Skin epidermis (tissue), 12 donors: ENCODE results near the gene TYRO3.

ENCODE experiments used
- H3K27ac ChIP-seq, 21 experiments: fragments of 200-600 bp; sonication (generic) in 11 of 21; one replicate each; pipeline ENCODE4 v1.5.0; 2020; ENCODE audit warnings: mild to moderate bottlenecking in 3 of 21, inconsistent platforms in 2 of 21, moderate library complexity in 2 of 21
- H3K4me3 ChIP-seq, 7 experiments: fragments of 200-600 bp; sonication (generic) in 2 of 7; one replicate each; pipeline ENCODE4 v1.5.0; 2020; ENCODE audit warnings: inconsistent platforms in 2 of 7, mild to moderate bottlenecking in 2 of 7, moderate library complexity in 1 of 7

The TYRO3 gene

DNA sequence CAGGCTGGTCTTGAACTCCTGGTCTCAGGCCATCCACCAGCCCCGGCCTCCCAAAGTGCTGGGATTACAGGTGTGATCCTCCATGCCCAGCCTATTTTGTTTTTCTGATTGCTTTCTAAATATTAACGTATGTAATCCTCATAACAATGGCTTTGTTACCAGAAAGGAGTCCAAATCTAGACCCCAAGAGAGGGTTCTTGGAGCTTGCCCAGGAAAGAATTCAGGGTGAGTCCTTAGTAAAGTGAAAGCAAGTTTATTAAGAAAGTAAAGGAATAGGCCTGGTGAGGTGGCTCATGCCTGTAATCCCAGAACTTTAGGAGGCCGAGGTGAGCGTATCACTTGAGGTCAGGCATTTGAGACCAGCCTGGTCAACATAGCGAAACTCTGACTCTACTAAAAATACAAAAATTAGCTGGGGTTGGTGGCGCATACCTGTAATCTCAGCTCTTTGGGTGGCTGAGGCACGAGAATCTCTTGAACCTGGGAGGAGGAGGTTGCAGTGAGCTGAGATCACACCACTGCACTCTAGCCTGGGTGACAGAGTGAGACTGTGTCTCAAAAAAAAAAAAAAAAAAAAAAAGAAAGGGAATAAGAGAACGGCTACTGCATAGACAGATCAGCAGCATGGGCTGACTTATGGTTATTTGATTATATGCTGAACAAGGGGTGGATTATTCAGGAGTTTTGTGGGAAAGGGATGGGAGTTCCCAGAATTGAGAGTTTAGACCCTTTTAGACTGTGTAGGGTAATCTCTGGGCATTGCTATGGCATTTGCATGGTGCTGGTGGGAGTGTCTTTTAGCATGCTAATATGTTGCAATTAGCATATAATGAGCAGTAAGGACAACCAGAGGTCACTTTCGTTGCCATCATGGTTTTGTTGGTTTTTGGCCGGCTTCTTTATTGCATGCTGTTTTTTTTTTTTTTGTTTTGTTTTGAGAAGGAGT lies 36.1 kb downstream of the TYRO3 start:
- H3K27ac ChIP-seq = no peak overlapping the region
- no peak overlapping the region for H3K4me3 ChIP-seq

DNA sequence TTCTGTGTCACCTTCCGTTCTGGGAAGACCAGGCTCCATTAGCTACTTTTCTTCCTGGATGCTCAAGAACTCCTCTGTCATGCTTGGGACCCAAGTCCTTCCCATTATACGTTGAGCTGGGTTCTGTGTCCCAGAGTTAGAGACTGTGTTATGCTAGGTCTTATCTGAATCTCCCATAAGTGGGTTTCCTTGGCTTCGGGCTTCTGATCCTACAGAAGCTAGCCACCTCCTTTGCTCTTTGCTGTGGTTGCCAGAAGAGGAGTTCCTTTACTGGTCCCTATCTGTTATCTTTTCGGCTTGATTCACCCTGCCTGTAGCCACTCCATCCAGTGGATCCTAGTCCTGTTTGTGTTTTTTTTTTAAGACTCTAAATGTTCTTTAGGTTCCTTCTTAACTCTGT lies 38.0 kb downstream of the TYRO3 start:
- H3K27ac ChIP-seq = no peak overlapping the region
- H3K4me3 ChIP-seq = no peak overlapping the region

DNA sequence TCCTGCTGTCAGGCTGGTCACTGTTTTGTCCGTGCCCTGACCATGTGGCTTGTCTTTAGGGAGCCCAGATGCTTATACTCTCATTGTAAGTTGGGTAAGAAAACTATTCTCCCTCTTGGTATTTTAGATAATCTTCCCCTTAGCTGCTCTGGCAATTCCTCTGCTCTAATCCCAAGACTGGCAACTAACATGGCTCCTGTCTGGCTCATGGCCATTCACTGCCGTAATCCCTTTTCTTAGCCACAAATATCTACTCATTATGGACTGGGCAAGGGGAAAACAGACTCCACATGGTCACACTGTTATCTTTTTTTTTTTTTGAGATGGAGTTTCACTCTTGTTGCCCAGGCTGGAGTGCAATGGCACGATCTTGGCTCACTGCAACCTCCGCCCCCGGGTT lies 38.8 kb downstream of the TYRO3 start:
- Histone ChIP-seq H3K27ac (no peak overlapping the region), H3K4me3 (no peak overlapping the region)

DNA sequence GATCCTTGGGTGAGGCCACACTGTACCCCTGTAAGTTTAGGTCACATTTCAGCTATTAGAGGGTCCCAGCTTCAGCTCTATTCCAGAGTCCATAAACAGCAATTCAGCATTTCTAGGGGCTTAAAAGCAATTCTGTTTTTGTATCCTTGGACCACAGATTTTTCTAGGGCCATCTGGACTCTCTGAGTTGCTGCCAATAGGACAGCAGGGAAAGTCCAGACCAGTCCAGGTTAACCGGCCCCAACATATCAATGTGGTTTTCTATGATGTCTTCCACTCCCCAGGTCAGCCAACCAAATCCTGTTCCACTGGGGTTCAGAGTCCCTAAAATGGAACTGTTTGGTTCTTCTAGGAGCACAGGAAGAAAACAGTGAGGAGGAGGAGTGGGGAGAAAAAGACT lies 40.0 kb downstream of the TYRO3 start:
- no peak overlapping the region for H3K4me3 ChIP-seq
- H3K27ac ChIP-seq = no peak overlapping the region

DNA sequence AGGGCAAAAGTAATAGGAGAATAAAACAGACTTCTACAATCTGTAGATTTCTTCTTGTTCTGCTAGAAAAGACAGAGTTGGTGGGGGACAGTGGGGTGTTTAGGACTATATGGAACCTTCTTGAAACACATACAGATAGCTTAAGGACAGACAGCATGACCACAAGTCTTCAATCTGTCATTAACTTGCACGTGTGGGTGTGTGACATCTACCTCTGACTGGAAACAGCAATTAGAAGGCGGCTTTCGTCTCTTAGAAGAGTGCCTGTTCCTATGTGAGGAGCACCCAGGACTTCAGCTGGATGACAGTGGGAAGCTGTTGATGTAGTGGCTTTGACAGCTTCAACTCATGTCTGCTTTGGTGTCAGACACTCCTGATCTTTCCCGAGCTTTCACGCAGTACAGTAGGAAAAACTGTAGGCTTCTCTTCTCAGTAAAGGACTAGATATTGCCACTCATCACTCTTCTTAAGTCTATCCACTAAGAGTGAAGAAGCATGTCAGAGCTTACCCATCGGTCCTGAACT lies 44.5 kb downstream of the TYRO3 start:
- no peak overlapping the region for H3K4me3 ChIP-seq
- no peak overlapping the region for H3K27ac ChIP-seq

DNA sequence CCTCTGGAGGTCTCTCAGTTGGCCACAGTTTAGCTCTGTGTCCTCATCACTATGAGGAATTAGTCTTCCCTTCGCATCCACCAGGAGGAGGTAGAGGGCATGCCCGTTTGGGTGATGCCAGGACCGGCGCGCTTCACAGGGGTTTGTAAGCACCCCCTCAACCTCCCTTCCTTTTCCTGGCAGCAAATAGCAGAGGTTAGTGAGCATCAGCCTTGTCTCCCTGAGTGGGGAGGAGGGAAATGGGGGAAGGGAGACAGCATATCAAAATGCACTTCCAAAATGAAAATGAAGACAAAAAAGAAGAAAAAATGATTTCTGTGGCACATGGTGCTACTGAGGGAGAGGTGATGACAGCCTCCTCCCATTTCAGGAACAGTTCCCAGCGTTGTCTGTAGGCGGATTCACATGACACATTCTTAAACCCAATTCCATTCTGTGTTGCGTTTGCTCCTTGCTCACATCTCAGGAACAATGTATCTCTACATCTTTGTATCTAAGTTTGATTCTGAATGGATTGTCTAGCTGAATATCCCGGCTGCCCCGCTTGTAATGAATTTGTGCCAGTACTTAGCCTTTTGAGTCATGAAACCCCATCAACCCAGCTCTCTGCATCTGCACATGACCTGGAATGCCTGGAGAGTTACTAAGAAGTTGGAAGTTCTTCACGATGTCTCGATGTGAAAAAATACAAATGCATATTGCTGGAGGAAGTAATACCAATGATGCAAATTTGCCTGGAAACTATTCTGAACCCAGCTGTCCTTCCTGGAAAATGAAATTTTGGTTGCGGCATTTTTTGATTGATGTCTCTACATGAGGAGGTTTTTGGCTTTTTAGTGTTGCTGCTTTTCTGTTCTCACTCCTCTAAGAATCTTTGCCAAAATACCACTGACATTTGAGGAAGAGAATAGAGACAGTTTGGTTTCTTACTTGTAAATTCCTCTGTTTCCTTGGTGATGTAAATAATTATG lies 45.2 kb downstream of the TYRO3 start:
- H3K4me3 ChIP-seq = no peak overlapping the region

DNA sequence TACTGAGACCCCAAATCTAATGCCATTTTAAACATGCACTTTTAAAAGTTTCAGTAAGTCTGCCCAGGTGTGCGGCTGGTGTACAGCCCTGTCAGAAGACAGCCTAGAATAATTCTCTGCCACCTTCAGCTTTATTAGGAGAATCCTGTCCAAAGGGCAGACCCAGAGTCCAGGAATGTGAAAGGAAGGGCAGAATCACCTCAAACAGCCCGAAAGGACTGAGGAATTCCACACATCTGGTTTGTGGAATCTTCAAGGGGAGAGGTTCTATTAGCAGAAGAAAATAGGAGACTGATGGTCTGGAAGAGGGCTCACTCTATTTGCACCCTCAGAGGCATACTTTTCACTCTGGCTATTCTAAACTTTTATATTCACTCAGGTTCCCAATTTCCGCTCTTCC lies 46.6 kb downstream of the TYRO3 start:
- no peak overlapping the region for H3K4me3 ChIP-seq

More for the DNA sequence above, 45.2 kb downstream of the TYRO3 start:
- no peak overlapping the region for H3K27ac ChIP-seq

DNA sequence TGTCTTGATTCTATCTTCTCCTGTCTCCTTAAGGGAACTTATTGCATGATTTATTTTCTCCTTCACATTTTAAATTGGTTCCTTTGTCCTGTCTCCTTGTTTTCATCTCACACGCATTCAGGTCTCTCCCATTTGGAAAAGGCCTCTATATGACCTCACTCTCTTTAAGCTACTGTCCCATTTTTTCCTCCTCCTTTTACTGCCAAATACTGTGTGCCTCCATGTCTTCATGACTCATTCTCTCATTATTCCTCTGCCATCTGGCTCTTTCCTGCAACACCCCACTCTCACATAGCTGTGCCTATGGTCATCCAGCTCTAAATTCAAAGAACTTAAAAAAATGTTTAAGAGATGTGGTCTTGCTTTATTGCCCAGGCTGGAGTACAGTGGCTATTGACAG lies 48.0 kb downstream of the TYRO3 start:
- Histone ChIP-seq H3K4me3 (no peak overlapping the region), H3K27ac (no peak overlapping the region)

More for the DNA sequence above, 46.6 kb downstream of the TYRO3 start:
- no peak overlapping the region for H3K27ac ChIP-seq

DNA sequence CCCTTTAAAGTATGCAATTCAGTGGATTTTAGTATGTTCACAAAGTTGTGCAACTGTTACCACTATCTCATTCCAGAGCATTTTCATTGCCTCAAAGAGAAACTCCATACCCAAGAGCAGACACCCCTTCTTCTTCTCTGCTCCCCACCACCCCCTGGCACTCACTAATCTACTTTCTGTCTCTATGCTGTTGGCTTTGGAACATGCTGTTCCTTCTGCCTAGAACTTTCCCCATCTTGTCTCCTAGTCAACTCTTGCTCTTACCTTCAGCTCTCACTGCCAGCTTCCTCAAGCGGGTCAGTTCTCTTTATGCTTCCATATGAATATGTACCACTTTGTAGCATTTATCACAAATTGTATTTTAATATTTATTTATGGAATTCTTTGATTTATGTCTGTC lies 50.1 kb downstream of the TYRO3 start:
- Histone ChIP-seq H3K27ac (no peak overlapping the region), H3K4me3 (no peak overlapping the region)

DNA sequence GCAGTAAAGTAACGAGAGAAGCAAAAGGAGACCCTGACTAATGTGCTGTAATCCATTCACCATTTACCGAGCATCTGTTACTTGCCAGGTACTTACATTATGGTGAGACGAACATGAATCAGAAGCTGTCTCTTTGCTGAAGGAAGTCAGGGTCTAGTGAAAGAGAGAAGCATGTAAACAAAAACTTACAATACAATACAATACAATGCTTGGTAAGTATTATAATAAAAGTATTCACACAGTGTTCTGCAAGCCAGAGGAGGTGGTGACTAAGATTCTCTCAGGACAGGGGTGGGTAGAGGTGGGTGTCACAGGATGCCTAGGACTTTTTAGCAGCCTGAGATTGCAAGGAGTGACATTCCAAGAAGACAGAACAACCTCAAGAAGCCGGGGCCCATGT lies 51.0 kb downstream of the TYRO3 start:
- Histone ChIP-seq H3K27ac (no peak overlapping the region), H3K4me3 (no peak overlapping the region)

DNA sequence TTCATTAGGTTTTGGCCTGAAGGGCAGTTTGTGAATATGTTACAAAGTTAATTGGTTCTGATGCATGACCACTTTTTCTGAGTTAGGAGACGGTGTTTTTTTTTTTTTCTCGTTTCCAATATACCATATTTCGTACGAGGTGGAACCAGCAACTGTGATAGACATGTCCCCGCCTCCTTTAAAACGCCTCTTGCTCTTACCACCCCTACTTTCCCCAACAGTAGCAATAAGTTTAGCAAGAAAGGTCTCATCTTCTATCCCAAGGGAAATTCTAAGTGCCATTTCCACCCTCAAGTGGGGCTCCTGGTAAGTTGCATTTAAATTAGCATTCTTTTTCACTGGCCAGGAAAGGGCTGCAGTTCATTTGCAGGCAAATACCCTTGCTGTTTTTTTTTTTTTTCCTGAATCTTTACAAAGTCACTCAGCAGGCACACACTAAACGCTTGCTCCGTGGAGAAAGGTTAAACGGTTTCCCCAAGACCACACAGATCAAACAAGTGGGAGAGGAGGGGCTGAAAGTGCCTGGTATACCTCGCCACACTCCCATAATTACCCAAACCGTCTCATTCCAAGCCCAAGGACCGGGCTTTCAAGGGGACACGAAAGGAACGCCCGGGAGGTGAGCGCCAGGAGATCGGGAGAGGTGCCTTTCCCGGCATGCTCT lies 61.7 kb downstream of the TYRO3 start:
- Histone ChIP-seq H3K27ac (peak overlapping the region in 16 of 21 experiments; percentile 44 to 89 (median 75)), H3K4me3 (peak overlapping the region; percentile 28 to 49 (median 41))

DNA sequence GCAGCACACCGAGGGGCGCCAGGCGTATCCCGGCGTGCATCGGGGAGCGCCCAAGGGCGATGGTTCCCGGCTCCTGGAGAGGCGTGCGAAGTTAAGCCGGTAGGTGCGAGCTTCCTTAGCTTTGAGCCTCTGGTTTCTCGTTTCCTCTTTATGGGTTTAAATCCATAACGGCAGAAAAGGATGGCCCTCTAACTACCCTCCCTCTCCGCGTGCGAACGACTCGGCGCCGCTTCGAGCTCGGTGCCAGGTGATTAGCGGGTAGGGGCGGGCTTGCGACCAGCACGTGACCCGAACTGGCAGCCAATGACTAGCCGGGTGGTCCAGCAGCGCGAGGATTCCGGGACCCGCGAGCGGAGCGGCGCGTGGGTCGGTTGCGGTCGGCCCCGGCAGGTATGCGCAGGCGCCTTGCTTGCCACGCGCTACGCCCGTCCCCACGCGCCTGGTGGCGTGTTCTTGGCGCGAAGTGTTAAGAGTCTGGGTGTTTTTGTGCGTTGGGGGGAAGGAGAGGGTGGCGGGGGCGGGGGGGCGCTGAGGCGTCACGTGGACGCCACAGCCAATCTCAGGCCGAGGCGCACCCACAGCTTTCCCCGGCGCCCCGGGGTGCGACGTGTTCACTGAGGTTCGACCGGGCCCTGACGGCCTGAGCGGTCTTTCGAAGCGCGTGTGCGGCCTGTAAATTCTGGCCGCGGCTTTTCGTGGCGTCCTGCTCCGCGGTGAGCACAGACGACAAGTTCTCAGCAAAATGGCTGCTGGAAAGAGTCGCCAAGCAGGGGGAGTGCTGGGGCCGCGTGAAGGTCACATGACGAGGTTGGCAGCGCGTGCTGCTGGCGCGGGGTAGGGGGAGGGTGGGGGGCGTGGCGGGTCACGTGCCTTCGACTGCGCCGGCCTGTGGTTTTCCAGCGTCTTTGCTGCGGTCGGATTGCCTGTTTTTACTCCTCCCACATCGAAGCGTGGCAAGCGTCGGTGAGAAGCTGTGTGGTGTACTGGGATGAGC lies 62.5 kb downstream of the TYRO3 start:
- H3K4me3 ChIP-seq = peak overlapping the region; percentile 28 to 49 (median 41)
- H3K27ac ChIP-seq = peak overlapping the region in 19 of 21 experiments; percentile 2 to 89 (median 73)

DNA sequence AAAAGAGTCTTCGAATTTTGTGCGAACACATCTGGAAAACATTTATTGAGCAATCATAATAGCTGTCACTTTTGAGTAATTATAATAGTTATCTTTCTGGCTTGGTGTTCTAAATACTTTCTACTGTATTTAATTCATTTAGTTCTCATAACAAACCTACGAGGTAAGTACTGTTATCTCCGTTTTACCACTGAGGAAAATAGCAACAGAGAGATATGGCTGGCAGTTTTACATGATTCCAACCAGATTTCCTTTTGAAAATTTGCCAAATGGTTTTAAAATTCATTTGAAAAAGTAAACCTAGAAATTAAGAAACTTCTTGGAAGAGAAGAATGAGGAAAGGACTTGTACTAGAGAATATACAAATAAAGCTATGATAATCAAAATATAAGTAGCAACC lies 63.9 kb downstream of the TYRO3 start:
- Histone ChIP-seq H3K4me3 (no peak overlapping the region), H3K27ac (no peak overlapping the region)

DNA sequence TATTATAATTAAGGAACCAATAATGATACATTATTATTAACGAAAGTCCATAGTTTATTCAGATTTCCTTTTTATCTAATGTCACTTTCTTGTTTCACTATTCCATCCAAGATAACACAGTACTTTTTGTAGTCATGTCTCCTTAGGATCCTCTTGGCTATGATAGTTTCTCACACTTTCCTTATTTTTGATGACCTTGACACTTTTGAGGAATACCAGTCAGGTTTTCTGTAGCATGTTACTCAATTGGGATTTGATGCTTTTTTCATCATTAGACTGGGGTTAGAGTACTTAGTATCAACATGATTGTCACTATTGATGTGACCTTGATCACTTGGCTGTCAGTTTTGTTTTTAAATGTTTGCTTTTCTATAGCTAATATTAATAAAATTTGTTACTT lies 68.2 kb downstream of the TYRO3 start:
- Histone ChIP-seq H3K27ac (no peak overlapping the region), H3K4me3 (no peak overlapping the region)

DNA sequence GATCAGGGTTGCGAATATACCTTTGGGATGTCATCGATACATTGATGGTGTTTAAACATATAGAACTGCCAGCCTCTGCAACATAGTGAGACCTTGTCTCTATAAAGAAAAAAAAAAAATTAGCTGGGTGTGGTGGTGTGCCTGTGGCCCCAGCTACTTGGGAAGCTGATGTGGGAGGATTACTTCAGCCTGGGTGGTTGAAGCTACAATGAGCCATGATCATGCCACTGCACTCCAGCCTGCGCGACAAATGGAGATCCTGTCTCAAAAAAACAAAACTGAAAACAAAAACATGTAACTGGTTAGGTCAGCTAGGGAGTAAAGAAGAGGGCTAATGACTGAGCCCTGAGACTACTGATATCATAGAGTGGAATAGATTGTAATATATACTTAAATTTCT lies 70.5 kb downstream of the TYRO3 start:
- no peak overlapping the region for H3K4me3 ChIP-seq
- H3K27ac ChIP-seq = no peak overlapping the region

DNA sequence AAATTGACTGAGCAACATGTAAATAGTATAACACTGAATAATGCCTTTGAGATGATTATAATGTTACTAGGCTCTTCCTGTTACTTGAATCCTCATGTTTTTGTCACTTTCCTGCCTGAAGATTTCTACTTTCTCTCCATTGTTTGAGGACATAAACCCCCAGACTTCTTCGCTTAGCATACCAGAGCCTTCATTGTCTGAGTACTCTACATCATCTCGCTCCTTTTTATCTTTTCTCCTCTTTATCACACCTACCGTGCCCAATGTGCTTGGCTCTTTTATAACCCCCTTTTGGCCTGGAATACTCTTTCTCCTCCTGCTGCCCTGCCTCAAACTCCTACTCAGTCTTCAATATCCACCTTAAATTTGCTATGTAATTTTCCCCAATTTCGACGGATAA lies 70.9 kb downstream of the TYRO3 start:
- Histone ChIP-seq H3K27ac (no peak overlapping the region), H3K4me3 (no peak overlapping the region)

DNA sequence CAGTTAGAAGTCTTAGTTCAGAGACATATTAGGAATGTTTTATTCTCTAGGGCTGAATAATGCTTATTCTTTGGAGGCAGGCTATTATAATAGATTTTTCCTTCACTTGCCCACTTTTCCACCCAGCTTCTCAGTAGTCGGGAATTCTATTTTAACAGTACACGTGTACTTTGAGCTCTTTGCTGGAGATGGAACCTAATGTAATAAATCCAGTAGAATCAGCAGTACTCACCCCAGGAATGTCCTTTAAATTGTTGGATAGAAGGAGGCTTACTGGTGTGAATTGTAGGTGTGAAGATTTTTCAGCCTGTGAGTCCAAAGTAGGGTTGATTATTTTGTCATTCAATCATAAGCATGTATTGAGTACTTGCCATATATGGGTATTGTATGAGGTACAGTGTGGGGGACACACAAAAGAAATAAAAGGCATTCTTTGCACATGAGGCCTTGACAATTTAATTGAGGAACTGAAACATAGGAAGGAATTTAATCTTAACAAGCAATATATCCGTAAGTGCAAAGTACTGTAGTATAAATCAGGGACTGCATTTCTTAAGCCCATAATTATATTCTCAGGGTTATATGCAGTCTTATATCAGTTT lies 71.7 kb downstream of the TYRO3 start:
- Histone ChIP-seq H3K27ac (no peak overlapping the region), H3K4me3 (no peak overlapping the region)

DNA sequence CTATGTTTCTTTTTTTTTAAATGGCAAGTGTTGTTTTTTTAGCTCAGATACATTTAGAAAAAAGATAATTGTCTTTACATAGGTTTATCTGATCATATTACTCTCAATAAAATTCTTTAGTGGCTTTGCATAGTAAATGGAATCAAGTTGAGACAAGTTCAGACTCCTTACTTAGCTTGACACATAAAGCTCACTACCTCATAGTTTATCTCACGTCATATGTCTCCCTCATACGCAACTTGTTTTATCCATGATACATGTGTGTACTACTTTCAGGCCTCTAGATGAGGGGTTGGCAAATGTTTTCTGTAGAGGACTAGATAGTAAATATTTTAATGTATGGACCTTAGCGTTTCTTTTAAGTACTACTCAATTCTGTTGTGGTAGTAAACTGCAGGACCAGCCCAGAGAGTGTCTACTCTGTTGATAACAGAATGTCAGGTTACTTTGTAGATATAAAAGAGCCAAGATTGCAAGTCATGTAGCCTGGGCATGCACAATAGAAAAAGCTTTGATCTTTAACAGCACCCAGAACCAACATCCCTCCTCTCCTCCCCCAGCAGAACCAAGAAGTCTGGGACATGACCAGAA lies 73.0 kb downstream of the TYRO3 start:
- H3K4me3 ChIP-seq = no peak overlapping the region
- H3K27ac ChIP-seq = no peak overlapping the region
